ENCODE measurements around the gene SYNGR2. TPM values are rescaled to one million over a fixed set of nuclear protein-coding genes. Genes with fewer than 3 reads are reported as not detected.

Gene SYNGR2
- total RNA-seq, 1 donor from 2014 or later: 636 TPM

GRCh38 chr17:78146881-78147280, 21.5 kb upstream of the SYNGR2 start:
- POLR2A ChIA-PET: interaction anchor here (1.4 to 48.2 kb wide), 3 partner anchors 15 to 31 kb away, joined by 4 to 2404 read pairs (median 1040); partner anchors contain the start of genes AFMID, SYNGR2, TK1 and TMC6
- CTCF ChIA-PET: interaction anchor here (0.8 to 2.6 kb wide), 3 partner anchors 9 to 30 kb away, joined by 4 to 13 read pairs (median 4); no protein-coding TSS in a partner anchor
- intact Hi-C loops (cut with micrococcal nuclease): loop anchor here (1.0 to 10.0 kb wide), 3 partner anchors 8 to 628 kb away; no protein-coding TSS in a partner anchor
- Mint-ChIP-seq H3K4me1 (peaks cover 87% of the 10 kb centered on the region), H3K9me3 (no peaks in the 10 kb centered on the region), H3K27ac (peak overlapping the region; percentile 94), H3K27me3 (no peaks in the 10 kb centered on the region), H3K36me3 (ENCODE audit: low read depth) (peaks cover 8% of the 10 kb centered on the region), H3K4me3 (no peak overlapping the region)
- no peak for ATAC-seq (ENCODE audit: low read depth)
- TF ChIP-seq CTCF (IDR thresholded peaks at IDR 0.05): no peak
- no peak for DNase-seq

- Mint-ChIP-seq H3K4me3 (peak overlapping the region; percentile 64), H3K27me3 (no peaks in the 10 kb centered on the region), H3K36me3 (ENCODE audit: low read depth) (peaks cover 3% of the 10 kb centered on the region), H3K4me1 (peaks cover 87% of the 10 kb centered on the region), H3K27ac (peak overlapping the region; percentile 94), H3K9me3 (no peaks in the 10 kb centered on the region)
- POLR2A ChIA-PET: interaction anchor here (0.5 to 48.2 kb wide), 5 partner anchors 16 to 588 kb away, joined by 3 to 2404 read pairs (median 6); partner anchors contain the start of genes AFMID, SYNGR2, TK1 and TMC6
- ATAC-seq (ENCODE audit: low read depth): peak; percentile 78
- CTCF ChIA-PET: interaction anchor here (1.0 to 2.6 kb wide), 4 partner anchors 10 to 29 kb away, joined by 4 to 13 read pairs (median 7); no protein-coding TSS in a partner anchor
- TF ChIP-seq CTCF (IDR thresholded peaks at IDR 0.05): no peak
- intact Hi-C loops (cut with micrococcal nuclease): loop anchor here (1.0 to 10.0 kb wide), 3 partner anchors 8 to 627 kb away; no protein-coding TSS in a partner anchor
- no peak for DNase-seq
Measured at GRCh38 chr17:78147315-78147998, 20.9 kb upstream of the SYNGR2 start.

GRCh38 chr17:78148286-78149016, 19.9 kb upstream of the SYNGR2 start:
- H3K27ac Mint-ChIP-seq: peak overlapping the region; percentile 94
- no peaks in the 10 kb centered on the region for H3K36me3 Mint-ChIP-seq (ENCODE audit: low read depth)
- peak overlapping the region; percentile 25 for H3K4me3 Mint-ChIP-seq
- POLR2A ChIA-PET: interaction anchor here (0.5 to 48.2 kb wide), 7 partner anchors 17 to 825 kb away, joined by 3 to 2404 read pairs (median 4); partner anchors contain the start of genes AFMID, SYNGR2, TK1 and TMC6
- intact Hi-C loops (cut with micrococcal nuclease): loop anchor here (10.0 kb wide), 1 partner anchor 626 kb away; no protein-coding TSS in a partner anchor
- ATAC-seq (ENCODE audit: low read depth) (no peak), DNase-seq (no peak)
- H3K4me1 Mint-ChIP-seq: peaks cover 86% of the 10 kb centered on the region
- no peak for TF ChIP-seq CTCF (IDR thresholded peaks at IDR 0.05)
- no peaks in the 10 kb centered on the region for H3K27me3 Mint-ChIP-seq
- no peaks in the 10 kb centered on the region for H3K9me3 Mint-ChIP-seq
- CTCF ChIA-PET: interaction anchor here (1.5 to 2.6 kb wide), 3 partner anchors 11 to 28 kb away, joined by 5 to 13 read pairs (median 9); no protein-coding TSS in a partner anchor

- ChIA-PET CTCF (no interaction called here), POLR2A (interaction anchor here (0.6 to 48.2 kb wide), 4 partner anchors 20 to 192 kb away, joined by 3 to 2404 read pairs (median 523); partner anchors contain the start of genes AFMID, SYNGR2, TK1 and TMC6)
- intact Hi-C loops (cut with micrococcal nuclease): loop anchor here (10.0 kb wide), 1 partner anchor 687 kb away; no protein-coding TSS in a partner anchor
- Mint-ChIP-seq H3K4me1 (peaks cover 83% of the 10 kb centered on the region), H3K4me3 (no peak overlapping the region), H3K36me3 (ENCODE audit: low read depth) (no peaks in the 10 kb centered on the region), H3K27ac (peak overlapping the region; percentile 73), H3K27me3 (no peaks in the 10 kb centered on the region), H3K9me3 (no peaks in the 10 kb centered on the region)
- TF ChIP-seq CTCF (IDR thresholded peaks at IDR 0.05): no peak
- DNase-seq (no peak), ATAC-seq (ENCODE audit: low read depth) (no peak)
Measured at GRCh38 chr17:78151514-78152008, 16.8 kb upstream of the SYNGR2 start.

Data from activated B cell treated with CpG ODN at 0.5 μM for 24 hours (primary cell).